ENCODE data around the gene BICC1.

The BICC1 gene

GRCh38 chr10:58599927-58600553, 87.4 kb downstream of the BICC1 start:
- DNase-seq (ENCODE audit: low spot score), result no peak

DNA sequence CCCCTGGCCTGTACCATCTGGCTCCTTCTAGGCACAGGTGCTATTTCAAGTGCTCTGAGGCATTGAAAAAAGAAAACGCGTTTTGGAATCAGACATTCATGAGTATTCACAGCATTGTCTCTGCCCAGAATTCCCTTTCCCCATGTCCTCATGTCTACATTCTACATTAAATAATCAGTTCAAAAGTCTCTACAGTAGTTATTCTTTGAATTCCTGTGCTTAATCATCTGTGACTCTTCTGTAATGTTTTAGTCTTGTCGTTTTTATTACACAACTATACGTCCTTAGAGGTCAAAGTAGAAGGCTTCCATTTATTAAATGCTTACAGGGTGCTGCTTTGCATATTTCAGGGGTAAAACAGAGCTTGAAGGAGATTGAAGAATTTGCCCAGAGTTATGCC, 95.7 kb downstream of the BICC1 start:
- DNase-seq (ENCODE audit: low spot score), result no peak

DNA sequence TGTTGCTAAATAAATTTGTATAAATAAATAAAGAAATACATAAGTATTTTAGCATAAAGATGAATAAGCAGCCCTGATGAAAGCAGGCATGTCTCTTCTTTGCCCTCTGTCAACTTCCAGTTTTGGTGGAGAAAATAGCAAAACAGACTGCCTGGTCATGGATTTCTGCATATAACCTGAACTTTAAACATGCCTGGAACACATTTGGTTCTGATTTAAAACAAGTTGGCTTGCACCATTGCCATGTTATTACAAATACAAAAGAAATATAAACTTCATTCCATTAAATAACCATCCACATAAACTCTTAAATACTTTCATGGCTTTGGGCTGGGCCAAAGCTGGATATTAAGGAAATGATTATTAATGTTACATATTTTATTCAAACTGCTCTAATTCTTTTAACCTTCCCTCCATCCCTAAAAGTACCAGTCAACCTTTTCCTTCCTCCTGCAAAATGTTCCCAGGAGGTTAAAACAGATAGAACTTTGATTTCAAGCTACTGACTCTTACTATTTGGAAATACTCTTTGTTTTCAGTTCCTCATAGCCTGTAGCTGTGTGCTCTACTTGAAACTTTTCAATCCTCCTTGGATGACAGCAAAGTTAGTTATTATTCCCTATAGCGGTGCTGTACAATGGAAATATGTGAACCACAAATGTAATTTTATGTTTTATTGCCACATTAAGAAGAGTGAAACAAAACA, 96.3 kb downstream of the BICC1 start:
- no peak for DNase-seq (ENCODE audit: low spot score)

GRCh38 chr10:58609532-58610150, 97.0 kb downstream of the BICC1 start:
- no peak for DNase-seq (ENCODE audit: low spot score)

DNA sequence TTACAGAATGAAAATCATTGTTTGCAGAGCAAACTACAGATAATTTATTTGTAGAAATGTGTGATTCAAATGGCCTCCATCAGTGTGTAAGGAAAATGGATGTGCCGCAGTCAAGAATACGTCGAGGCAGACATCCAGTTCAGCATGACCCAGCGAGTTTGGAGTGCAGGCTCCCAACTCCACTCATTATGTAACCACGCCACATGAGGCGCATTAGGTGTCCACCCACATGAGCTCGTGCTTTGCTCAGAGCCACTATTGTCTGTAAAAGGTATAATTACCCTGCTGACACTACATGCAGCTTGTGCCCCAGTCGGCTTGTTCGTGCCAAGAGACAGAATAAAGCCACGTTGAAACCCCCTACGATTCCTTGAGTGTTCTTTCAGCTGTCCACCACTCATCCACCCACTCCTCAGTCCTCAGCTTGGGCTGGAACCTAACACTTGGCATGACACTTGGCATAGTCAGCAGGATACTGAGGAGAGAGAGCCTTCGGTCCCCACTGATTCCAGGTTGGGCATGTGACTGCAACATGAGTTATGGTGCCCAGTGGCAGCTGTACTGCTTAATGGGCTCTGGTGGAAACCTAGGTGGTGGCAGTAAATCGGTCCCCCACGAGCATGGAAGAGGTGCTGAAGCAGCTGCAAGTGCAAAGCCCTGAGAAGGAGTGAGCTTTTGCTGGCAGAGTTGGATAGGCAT, 102.7 kb downstream of the BICC1 start:
- DNase-seq (ENCODE audit: low spot score), result no peak

DNA sequence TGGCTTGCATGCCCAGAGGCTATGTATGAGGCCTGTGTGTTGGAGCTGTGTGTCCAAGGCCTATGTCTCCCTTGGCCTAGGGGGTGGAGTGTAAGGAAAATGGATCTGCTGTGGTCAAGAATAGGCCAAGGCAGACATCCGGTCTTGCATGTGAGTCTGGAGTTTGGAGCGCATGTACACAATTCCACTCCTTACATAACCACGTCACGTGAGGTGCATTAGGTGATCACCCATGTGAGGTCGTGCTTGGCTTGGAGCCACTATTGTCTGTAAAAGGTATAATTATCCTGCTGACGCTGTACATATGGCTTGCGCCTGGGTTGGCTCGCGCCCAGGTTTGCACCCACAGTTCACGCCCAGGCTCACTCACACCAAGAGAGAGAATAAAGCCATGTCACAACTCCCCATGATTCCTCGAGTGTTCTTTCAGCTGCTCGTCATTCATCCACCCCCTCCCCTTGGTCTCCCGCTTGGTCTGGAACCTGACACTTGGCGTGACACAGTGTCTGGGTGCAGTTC, 105.5 kb downstream of the BICC1 start:
- DNase-seq (ENCODE audit: low spot score), result no peak

DNA sequence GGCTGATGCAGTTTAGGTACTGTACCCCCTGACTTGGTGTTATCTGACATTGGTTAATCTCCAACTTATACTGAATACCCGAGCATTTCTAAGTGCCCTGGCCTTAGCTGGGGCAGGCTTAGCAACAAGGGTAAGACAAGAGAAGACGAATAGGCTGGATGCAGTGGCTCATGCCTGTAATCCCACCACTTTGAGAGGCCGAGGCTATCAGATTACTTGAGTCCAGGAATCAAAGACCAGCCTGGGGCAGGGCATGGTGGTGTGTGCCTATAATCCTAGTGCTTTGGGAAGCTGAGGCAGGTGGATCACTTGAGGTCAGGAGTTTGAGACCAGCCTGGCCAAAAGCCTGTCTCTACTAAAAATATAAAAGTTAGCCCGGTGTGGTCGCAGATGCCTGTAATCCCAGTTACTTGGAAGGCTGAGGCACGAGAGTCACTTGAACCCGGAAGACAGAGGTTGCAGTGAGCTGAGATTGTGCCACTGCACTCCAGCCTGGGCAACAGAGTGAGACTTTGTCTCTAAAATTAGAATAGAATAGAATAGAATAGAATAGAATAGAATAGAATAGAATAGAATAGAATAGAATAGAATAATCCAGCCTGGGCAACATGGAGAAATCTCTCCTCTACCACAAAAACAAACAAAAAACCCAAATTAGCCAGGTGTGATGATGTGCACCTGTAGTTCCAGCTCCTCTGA, 108.9 kb downstream of the BICC1 start:
- DNase-seq (ENCODE audit: low spot score), result no peak

DNA sequence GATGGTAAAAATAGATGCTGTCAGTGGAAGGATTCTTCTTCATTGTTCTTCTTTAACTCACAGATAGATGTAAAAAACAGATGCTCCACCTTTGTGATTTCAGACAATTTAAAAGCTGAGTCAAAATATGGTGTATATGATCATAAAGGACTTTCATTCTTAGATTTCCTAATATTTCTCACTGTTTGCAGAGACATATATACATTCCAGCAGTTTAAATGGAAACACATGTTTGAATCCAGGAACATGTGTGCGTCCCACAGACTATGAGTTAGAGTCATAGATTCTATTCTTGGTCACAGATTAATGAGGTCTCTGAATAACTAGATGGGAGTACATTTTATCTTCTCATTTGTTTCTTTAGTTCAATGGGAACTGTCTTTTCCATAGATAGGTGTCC, 109.6 kb downstream of the BICC1 start:
- DNase-seq (ENCODE audit: low spot score), result no peak

DNA sequence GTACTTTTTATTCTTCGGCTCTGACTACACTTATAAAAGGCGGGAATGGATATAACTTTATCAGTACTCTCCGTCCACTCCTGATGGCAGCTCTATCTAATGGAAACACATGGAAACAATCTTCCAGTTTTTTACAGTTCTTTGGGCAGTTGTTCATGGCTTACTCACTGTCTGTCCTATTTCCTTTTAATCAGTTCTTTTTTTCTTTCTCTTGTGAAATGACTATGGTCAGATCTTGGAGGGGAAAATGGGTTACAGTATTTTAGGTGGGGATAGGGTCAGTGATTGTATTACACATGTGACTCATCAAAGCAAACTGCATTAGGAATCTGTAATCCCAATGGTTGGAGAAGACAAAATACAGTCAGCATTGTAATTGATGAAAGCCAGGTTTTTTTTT, 112.4 kb downstream of the BICC1 start:
- DNase-seq (ENCODE audit: low spot score), result no peak

DNA sequence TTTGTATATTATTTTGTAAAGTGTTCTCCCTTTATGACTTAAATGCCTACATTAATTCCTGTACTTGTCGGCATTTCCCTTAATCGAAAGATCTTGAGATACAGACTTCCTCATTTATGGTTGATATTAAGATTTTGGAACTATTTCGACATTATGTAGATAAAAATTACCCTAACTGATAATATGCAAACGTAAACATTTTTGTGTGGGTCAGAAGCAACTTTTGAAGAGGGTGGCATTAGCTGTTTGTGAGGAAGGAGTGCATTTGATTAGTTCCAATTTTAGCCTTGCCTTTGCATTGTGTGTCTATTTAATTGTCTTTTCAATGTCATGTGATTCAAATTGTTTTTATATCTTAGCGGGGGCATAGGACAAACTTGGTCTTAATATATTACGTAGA, 114.7 kb downstream of the BICC1 start:
- DNase-seq (ENCODE audit: low spot score), result no peak

DNA sequence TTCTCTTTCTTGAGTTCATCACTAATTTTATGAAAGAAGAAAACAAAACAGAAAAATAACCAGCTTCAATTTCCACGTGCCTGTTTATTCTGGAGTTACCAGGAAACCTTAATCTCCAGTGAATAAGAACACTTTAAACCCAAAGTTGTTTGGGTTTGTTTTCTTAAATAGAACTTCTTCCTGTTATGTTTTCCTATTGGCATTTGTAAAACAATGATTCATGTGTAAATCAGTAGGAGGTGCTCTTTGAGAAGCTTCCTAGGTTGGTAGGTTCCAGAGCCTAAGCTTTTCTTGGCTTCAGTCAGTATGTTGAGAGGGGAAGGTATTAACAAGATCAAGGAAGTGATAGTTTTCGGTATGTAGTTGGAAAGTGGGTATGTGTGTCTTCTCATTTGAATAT, 119.0 kb downstream of the BICC1 start:
- no peak for DNase-seq (ENCODE audit: low spot score)

GRCh38 chr10:58632216-58632615, 119.5 kb downstream of the BICC1 start:
- no peak for DNase-seq (ENCODE audit: low spot score)

DNA sequence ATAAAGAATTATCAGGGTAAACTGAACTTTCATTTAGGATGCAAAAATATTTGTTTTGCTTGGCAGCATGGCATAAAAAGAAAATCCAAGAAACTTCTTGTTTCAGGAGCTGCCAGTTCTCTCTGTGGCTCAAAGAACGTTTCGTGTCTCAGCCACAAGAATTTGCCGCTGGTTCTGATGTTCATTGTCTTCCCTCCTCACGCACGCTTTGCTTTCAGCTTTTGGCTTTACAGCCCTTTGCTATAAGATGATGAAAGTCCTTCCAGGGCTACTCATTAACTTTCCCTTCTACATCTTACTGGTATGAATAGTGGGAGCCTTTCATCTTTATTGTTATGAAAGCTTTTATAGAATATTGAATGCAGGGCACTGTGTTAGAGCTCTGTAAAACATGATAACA, 124.7 kb downstream of the BICC1 start:
- DNase-seq (ENCODE audit: low spot score), result no peak

- DNase-seq (ENCODE audit: low spot score), result no peak
Measured at GRCh38 chr10:58638388-58638787, 125.7 kb downstream of the BICC1 start.

DNA sequence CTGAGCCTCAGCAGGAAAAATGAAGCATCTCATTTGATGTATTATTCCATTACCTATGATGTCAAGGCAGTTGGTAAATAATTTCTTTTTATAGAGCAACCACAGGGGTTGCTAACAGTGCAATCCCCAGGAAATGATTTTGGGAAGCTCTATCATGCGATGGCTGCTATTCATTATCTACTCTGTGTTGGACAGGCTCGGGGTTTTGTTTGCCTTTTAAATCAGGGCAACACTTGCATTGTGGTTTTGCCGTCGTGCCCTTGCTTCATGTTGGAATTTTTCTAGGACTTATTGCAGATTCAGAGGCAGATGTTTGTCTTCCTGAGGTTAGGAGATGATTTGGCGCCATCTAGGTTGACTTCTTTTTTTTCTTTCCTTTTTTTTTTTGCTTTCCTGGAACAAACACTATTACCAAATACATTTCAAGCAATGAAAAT, 128.4 kb downstream of the BICC1 start:
- DNase-seq (ENCODE audit: low spot score), result peak; percentile 64

DNA sequence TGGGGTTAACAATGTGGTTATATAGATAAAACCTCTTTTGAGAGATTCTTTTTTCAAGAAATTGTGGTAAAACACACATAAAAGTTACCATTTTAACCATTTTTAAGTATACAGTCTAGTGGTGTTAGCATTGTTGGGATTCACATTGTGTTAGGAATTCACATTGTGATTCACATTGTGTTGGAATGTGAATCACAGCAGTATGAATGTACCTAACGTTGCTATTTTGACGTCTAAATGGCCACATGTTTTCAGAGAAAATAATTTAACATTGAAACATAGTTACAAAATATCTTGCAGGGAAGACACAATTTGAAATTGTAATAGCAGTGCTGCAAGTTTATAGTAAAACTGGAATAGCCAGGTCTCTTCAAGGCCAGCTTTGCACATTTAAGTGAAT, 129.0 kb downstream of the BICC1 start:
- peak; percentile 56 for DNase-seq (ENCODE audit: low spot score)

DNA sequence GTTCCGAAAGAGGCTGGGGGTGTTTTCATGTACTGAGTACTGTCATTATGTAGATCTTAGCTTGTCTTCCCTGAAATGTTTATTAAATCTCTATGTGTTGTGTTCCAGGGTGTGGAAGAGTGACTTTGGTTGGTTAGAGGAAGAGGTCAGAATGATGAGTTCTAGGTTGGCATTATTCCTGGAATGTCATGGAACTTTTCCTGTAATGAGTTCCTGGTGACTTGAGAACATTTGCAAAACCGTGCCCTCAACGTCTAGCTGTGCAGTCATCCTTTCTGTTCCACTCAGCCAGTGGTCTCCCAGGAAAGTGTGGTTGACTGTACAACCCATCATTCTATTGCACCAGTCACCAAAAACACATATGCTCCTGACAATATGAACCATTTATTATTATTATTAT, 129.6 kb downstream of the BICC1 start:
- DNase-seq (ENCODE audit: low spot score), result no peak

DNA sequence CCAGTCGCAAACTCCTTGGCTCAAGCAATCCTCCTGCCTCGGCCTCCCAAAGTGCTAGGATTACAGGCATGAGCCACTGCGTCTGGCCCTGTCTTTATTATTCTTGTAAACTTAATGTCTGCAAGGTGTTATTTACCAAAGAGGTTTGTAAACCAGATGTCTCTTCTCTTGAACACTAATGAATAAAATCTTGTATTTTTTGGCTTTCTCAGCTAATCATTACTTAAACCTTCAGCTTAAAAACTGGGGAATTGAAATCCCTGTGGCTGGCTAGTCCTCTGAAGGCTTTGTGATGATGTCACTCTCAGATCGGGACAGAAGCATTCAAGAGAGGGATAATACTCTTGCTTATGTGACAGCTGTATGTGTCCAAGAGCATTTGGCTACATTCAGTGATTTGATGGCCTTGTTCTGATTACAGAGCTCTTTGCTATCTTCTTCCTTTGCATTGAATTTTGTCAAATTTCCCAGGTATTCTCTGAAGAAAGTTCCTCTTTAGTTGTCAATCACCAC, 130.3 kb downstream of the BICC1 start:
- no peak for DNase-seq (ENCODE audit: low spot score)

DNA sequence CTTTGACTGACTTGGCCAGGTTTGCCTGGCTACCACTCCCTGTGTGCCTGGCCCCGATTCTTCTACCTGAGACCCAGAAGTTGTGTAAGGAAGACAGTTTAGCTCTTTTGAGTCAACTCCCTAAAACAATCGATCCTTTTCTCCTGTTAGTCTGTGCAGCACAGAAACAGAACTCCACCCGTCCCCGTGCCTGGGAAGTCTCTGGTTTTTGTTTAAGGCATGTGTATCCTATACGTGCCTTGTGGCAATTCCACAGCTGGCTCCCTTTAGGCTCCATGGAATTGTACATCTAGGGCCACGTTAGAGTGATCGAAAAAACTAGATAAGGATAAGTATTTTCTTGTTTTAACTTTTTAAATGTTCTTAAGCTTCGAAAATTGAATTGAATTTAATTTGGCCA, 131.6 kb downstream of the BICC1 start:
- DNase-seq (ENCODE audit: low spot score), result no peak

GRCh38 chr10:58645416-58646146, 132.9 kb downstream of the BICC1 start:
- DNase-seq (ENCODE audit: low spot score), result no peak

Measured in kidney capillary endothelial cell (primary cell).